Motor neuron (in vitro differentiated cells): ENCODE data around the gene ZNF213. TPM values are rescaled to one million over a fixed set of nuclear protein-coding genes. Genes with fewer than 3 reads are reported as not detected.

ENCODE experiments used
- ATAC-seq, 8 experiments: fragments of 200-7000 bp; cut with Tn5 transposase; replicated peaks in 6 of 8; 2 replicates each; pipeline ENCODE4 v1.8.0; 2021; ENCODE audit warnings: mild to moderate bottlenecking in 8 of 8, moderate library complexity in 8 of 8
- H3K27ac ChIP-seq, 2 donors: fragments of 250-450 bp; sonication (Bioruptor Pico); 2 replicates each; pipeline ENCODE4 v1.9.0; 2021; ENCODE audit warnings: antibody characterized with exemption in 2 of 2, mild to moderate bottlenecking in 2 of 2, moderate library complexity in 1 of 2
- H3K4me1 ChIP-seq, 2 donors: fragments of 250-450 bp; sonication (Bioruptor Pico); replicated peaks in 1 of 2; 2 replicates each; pipeline ENCODE4 v1.6.1; 2021; ENCODE audit warnings: antibody characterized with exemption in 2 of 2, mild to moderate bottlenecking in 2 of 2, moderate library complexity in 1 of 2
- H3K4me3 ChIP-seq, 5 donors: fragments of 250-450 bp; sonication (Bioruptor Pico); 2 replicates each; pipeline ENCODE4 v1.9.0; 2021; ENCODE audit warnings: antibody characterized with exemption in 5 of 5, mild to moderate bottlenecking in 5 of 5, moderate library complexity in 4 of 5
- WGBS, 10 experiments: fragments of 450-650 bp; shearing (Covaris generic); methylation state at CpG; one replicate each; pipeline ENCODE4 v1.0.0; 2022; 5-methylcytosine and 5-hydroxymethylcytosine counted together
- in situ Hi-C, 9 experiments: fragments of 400-800 bp; cut with MboI; loops; one replicate each; pipeline ENCODE4 v1.15.0; 2021; ENCODE audit warnings: low sequenced_read_pairs in 9 of 9, low pct_unique_long_range_greater_than_20kb in 2 of 9; ENCODE audit not compliant: unreplicated experiment in 9 of 9
- total RNA-seq, 8 experiments: library from RNA; unstranded; fragments of 300-600 nt; gene quantifications; 2 replicates each; pipeline versions ENCODE4 v1.2.3 to v1.2.4, GENCODE V29; 2022

Gene ZNF213
- total RNA-seq, 8 experiments from 2014 or later, result 2.6 to 9.6 (median 6.5) TPM

- Histone ChIP-seq H3K4me3 (peak overlapping the region; percentile 43 to 97 (median 56)), H3K4me1 (peaks cover 0 to 7% of the 10 kb centered on the region in 2 donors), H3K27ac (no peak overlapping the region)
- in situ Hi-C loops, result no loop called here
- 0 to 20% (median 6%) methylated on average over 1 to 4 of the region's 13 CpGs; no CpG with 5 or more reads in 7 of the 10 experiments for WGBS, 10 experiments
- peak in 2 of 8 experiments; percentile 0 to 27 for ATAC-seq
Observed at GRCh38 chr16:3188675-3188924, 53.8 kb downstream of the ZNF213 start.

- peak; percentile 36 to 60 (median 52) for ATAC-seq
- in situ Hi-C loops, result no loop called here
- H3K4me3 ChIP-seq, result peak overlapping the region; percentile 43 to 97 (median 56)
Observed at GRCh38 chr16:3188925-3189825, 54.3 kb downstream of the ZNF213 start.

GRCh38 chr16:3189869-3190268, 55.0 kb downstream of the ZNF213 start:
- ATAC-seq, result no peak
- peak overlapping the region in 3 of 5 donors; percentile 56 to 97 (median 56) for H3K4me3 ChIP-seq
- no peak overlapping the region for H3K27ac ChIP-seq
- H3K4me1 ChIP-seq, result peaks cover 0 to 5% of the 10 kb centered on the region in 2 donors
- in situ Hi-C loops, result no loop called here
- WGBS, 10 experiments, result 0 to 40% (median 9%) methylated on average over 1 to 9 of the region's 11 CpGs; no CpG with 5 or more reads in 2 of the 10 experiments

More at GRCh38 chr16:3188925-3189825, 54.3 kb downstream of the ZNF213 start:
- 0 to 7% (median 1%) methylated on average over 5 to 31 of the region's 61 CpGs; no CpG with 5 or more reads in 1 of the 10 experiments for WGBS, 10 experiments
- H3K4me1 ChIP-seq, result peaks cover 0 to 5% of the 10 kb centered on the region in 2 donors
- no peak overlapping the region for H3K27ac ChIP-seq

GRCh38 chr16:3190949-3191353, 56.1 kb downstream of the ZNF213 start:
- 0 to 19% (median 6%) methylated on average over 2 to 13 of the region's 16 CpGs; no CpG with 5 or more reads in 1 of the 10 experiments for WGBS, 10 experiments
- in situ Hi-C loops, result no loop called here
- Histone ChIP-seq H3K4me3 (peak overlapping the region in 3 of 5 donors; percentile 8 to 28 (median 13)), H3K27ac (no peak overlapping the region), H3K4me1 (peaks cover 0 to 5% of the 10 kb centered on the region in 2 donors)
- ATAC-seq, result peak in 1 of 8 experiments; percentile 1

Other genes with a start within 250 kb of the ZNF213 start
- gene FLYWCH1, start 223.1 kb upstream of the ZNF213 start, total RNA-seq, result 10 to 100 TPM; 15.0 to 55.9 (median 23.0) TPM
- gene KREMEN2, start 170.8 kb upstream of the ZNF213 start, total RNA-seq, result 1 to 10 TPM in 5 of 8 experiments, under 1 TPM in 3; 0.36 to 5.3 (median 1.6) TPM
- gene PAQR4, start 165.7 kb upstream of the ZNF213 start, total RNA-seq, result 10 to 100 TPM in 7 of 8 experiments, 1 to 10 TPM in 1; 1.6 to 36.4 (median 16.8) TPM
- 10 to 100 TPM in 3 of 8 experiments, 1 to 10 TPM in 4, under 1 TPM in 1; 0.36 to 48.7 (median 3.6) TPM for gene PKMYT1, start 154.6 kb upstream of the ZNF213 start, total RNA-seq
- gene CLDN9, start 122.1 kb upstream of the ZNF213 start, total RNA-seq, result 1 to 10 TPM in 1 of 8 experiments, under 1 TPM in 7; 0.15 to 1.9 (median 0.32) TPM
- gene CLDN6, start 116.8 kb upstream of the ZNF213 start, total RNA-seq, result 1 to 10 TPM in 4 of 8 experiments, under 1 TPM in 4; 0.27 to 6.0 (median 1.3) TPM
- 100 to 1,000 TPM in 1 of 8 experiments, 10 to 100 TPM in 4, 1 to 10 TPM in 3; 4.3 to 144 (median 14.3) TPM for gene TNFRSF12A, start 114.7 kb upstream of the ZNF213 start, total RNA-seq
- gene HCFC1R1, start 111.1 kb upstream of the ZNF213 start, total RNA-seq, result 10 to 100 TPM; 30.2 to 71.4 (median 40.8) TPM
- 10 to 100 TPM in 6 of 8 experiments, 1 to 10 TPM in 2; 6.8 to 32.1 (median 14.0) TPM for gene THOC6, start 111.0 kb upstream of the ZNF213 start, total RNA-seq
- under 1 TPM; 0.11 to 0.95 (median 0.21) TPM for gene BICDL2, start 98.1 kb upstream of the ZNF213 start, total RNA-seq
- 1 to 10 TPM in 3 of 8 experiments, under 1 TPM in 5; 0.11 to 1.7 (median 0.75) TPM for gene MMP25, start 88.5 kb upstream of the ZNF213 start, total RNA-seq
- gene IL32, start 69.4 kb upstream of the ZNF213 start, total RNA-seq, result 10 to 100 TPM in 3 of 8 experiments, 1 to 10 TPM in 3, under 1 TPM in 2; 0.22 to 41.3 (median 4.0) TPM
- under 1 TPM in 6 of 8 experiments, not detected in 2; 0.17 to 0.71 (median 0.40) TPM for gene ZSCAN10, start 35.7 kb upstream of the ZNF213 start, total RNA-seq
- gene ZNF205, start 22.4 kb upstream of the ZNF213 start, total RNA-seq, result 10 to 100 TPM in 7 of 8 experiments, 1 to 10 TPM in 1; 7.8 to 19.2 (median 14.9) TPM
- 1 to 10 TPM in 1 of 8 experiments, under 1 TPM in 3, not detected in 4; 0.32 to 1.4 (median 0.85) TPM for gene OR1F1, start 53.2 kb downstream of the ZNF213 start, total RNA-seq
- gene ZNF200, start 100.1 kb downstream of the ZNF213 start, total RNA-seq, result 10 to 100 TPM in 3 of 8 experiments, 1 to 10 TPM in 5; 7.3 to 14.8 (median 9.3) TPM
- gene MEFV, start 121.6 kb downstream of the ZNF213 start, total RNA-seq, result under 1 TPM in 6 of 8 experiments, not detected in 2; 0.05 to 0.47 (median 0.19) TPM
- 10 to 100 TPM; 27.4 to 47.7 (median 31.9) TPM for gene ZNF263, start 148.5 kb downstream of the ZNF213 start, total RNA-seq
- 10 to 100 TPM in 4 of 8 experiments, 1 to 10 TPM in 4; 6.8 to 19.2 (median 9.9) TPM for gene TIGD7, start 170.4 kb downstream of the ZNF213 start, total RNA-seq
- 10 to 100 TPM; 22.0 to 46.0 (median 37.2) TPM for gene ZNF75A, start 170.5 kb downstream of the ZNF213 start, total RNA-seq
- under 1 TPM in 7 of 8 experiments, not detected in 1; 0.20 to 0.86 (median 0.31) TPM for gene OR2C1, start 220.9 kb downstream of the ZNF213 start, total RNA-seq